DND-41 (cell line): Measurements from ENCODE around the gene C5orf34.
"Not testable (repeated sequence)": the region's sequence is repeated elsewhere in the genome, so short reads cannot be mapped to it uniquely, and the experiment has no call there.

Source experiments
- ATAC-seq: fragments of 200-7000 bp; cut with Tn5 transposase; 3 replicates; pipeline ENCODE4 v1.9.1; 2021; ENCODE audit warnings: low read depth; ENCODE audit not compliant: insufficient read depth
- DNase-seq: peaks from one replicate; pipeline ENCODE4 v3.0.0-alpha.2; 2020
- H2AFZ ChIP-seq: 2 replicates; pipeline ENCODE4 v1.6.0; 2012; ENCODE audit warnings: low read depth, low read length
- H3K27ac ChIP-seq: 2 replicates; pipeline ENCODE4 v1.5.1; 2012; ENCODE audit warnings: low read length, inconsistent platforms
- H3K27me3 ChIP-seq: fragments of 200-600 bp; sonication (generic); 2 replicates; pipeline ENCODE4 v1.6.0; 2012; ENCODE audit warnings: low read length, mild to moderate bottlenecking, inconsistent platforms; ENCODE audit not compliant: insufficient read depth, poor library complexity
- H3K36me3 ChIP-seq: 2 replicates; pipeline ENCODE4 v1.5.1; 2012; ENCODE audit warnings: low read length, inconsistent platforms; ENCODE audit not compliant: insufficient read depth
- H3K4me1 ChIP-seq: 2 replicates; pipeline ENCODE4 v1.5.1; 2012; ENCODE audit warnings: mild to moderate bottlenecking, low read length; ENCODE audit not compliant: insufficient read depth
- H3K4me2 ChIP-seq: 2 replicates; pipeline ENCODE4 v1.6.0; 2012; ENCODE audit warnings: mild to moderate bottlenecking, moderate library complexity, low read length, inconsistent platforms; ENCODE audit not compliant: insufficient read depth
- H3K4me3 ChIP-seq, 2 experiments: fragments of 200-600 bp in 1 of 2; shearing (Covaris generic) in 1 of 2; 2 replicates each; pipeline ENCODE4 v1.5.1; 2012 to 2016; ENCODE audit warnings: inconsistent platforms in 2 of 2, low read length in 2 of 2, mild to moderate bottlenecking in 2 of 2, low read depth in 1 of 2, moderate library complexity in 1 of 2
- H3K79me2 ChIP-seq: 2 replicates; pipeline ENCODE4 v1.6.0; 2012; ENCODE audit warnings: low read length, inconsistent platforms; ENCODE audit not compliant: insufficient read depth
- H3K9ac ChIP-seq: 2 replicates; pipeline ENCODE4 v1.6.0; 2012; ENCODE audit warnings: low read depth, mild to moderate bottlenecking, inconsistent platforms, low read length, moderate library complexity
- H3K9me3 ChIP-seq: 2 replicates; pipeline ENCODE4 v1.5.1; 2012; ENCODE audit warnings: low read length, moderate library complexity, mild to moderate bottlenecking, inconsistent platforms; ENCODE audit not compliant: insufficient read depth, severe bottlenecking
- H4K20me1 ChIP-seq: 2 replicates; pipeline ENCODE4 v1.6.0; 2012; ENCODE audit warnings: low read length; ENCODE audit not compliant: insufficient read depth
- CTCF ChIP-seq: IDR thresholded peaks from 2 replicates; pipeline ENCODE4 v1.5.1; 2012; ENCODE audit warnings: borderline replicate concordance, low read length, moderate library complexity, mild to moderate bottlenecking; ENCODE audit not compliant: poor library complexity, severe bottlenecking; ENCODE audit errors: extremely low read depth
- EZH2 ChIP-seq: IDR thresholded peaks from 3 replicates; pipeline ENCODE4 v1.6.1; 2012; ENCODE audit warnings: borderline replicate concordance, low read depth, mild to moderate bottlenecking, moderate library complexity, low read length, inconsistent platforms; ENCODE audit not compliant: severe bottlenecking

Gene C5orf34

GRCh38 chr5:43469671-43470391, 45.1 kb downstream of the C5orf34 start:
- no peak overlapping the region for H3K4me3 ChIP-seq
- H3K36me3 ChIP-seq = peaks cover 33% of the 10 kb centered on the region
- peaks cover 2% of the 10 kb centered on the region; the same call in 1 of the 2 replicates for H3K79me2 ChIP-seq
- TF ChIP-seq EZH2 = no peak
- H3K9me3 ChIP-seq = peaks cover 24% of the 10 kb centered on the region
- no peaks in the 10 kb centered on the region for H4K20me1 ChIP-seq
- no peak overlapping the region for H3K9ac ChIP-seq
- no peaks in the 10 kb centered on the region for H3K4me1 ChIP-seq
- no peak overlapping the region for H3K27ac ChIP-seq
- no peaks in the 10 kb centered on the region for H3K27me3 ChIP-seq
- H2AFZ ChIP-seq = no peak overlapping the region
- H3K4me2 ChIP-seq = no peak overlapping the region
- ATAC-seq (no peak), DNase-seq (no peak)

- Histone ChIP-seq H2AFZ (no peak overlapping the region), H3K4me2 (no peak overlapping the region), H3K27ac (no peak overlapping the region), H3K4me3 (no peak overlapping the region), H3K79me2 (peaks cover 3% of the 10 kb centered on the region; the same call in 1 of the 2 replicates), H3K9ac (no peak overlapping the region), H4K20me1 (no peaks in the 10 kb centered on the region), H3K36me3 (peaks cover 28% of the 10 kb centered on the region; the same call in 1 of the 2 replicates), H3K4me1 (no peaks in the 10 kb centered on the region), H3K27me3 (no peaks in the 10 kb centered on the region), H3K9me3 (peaks cover 21% of the 10 kb centered on the region)
- no peak for TF ChIP-seq CTCF
- DNase-seq = no peak
- ATAC-seq = no peak
Measured at GRCh38 chr5:43467100-43467499, 47.8 kb downstream of the C5orf34 start.

GRCh38 chr5:43465455-43465854, 49.5 kb downstream of the C5orf34 start:
- not testable (repeated sequence) for H3K9ac ChIP-seq, H3K27me3 ChIP-seq, H4K20me1 ChIP-seq, DNase-seq, H3K4me3 ChIP-seq, H2AFZ ChIP-seq, H3K4me2 ChIP-seq, H3K27ac ChIP-seq, ATAC-seq, H3K4me1 ChIP-seq
- Histone ChIP-seq H3K36me3 (peaks cover 41% of the 10 kb centered on the region), H3K79me2 (peaks cover 16% of the 10 kb centered on the region; the same call in 1 of the 2 replicates), H3K9me3 (peaks cover 24% of the 10 kb centered on the region)

- peaks cover 20% of the 10 kb centered on the region; the same call in 1 of the 2 replicates for H3K79me2 ChIP-seq
- H3K4me1 ChIP-seq = no peaks in the 10 kb centered on the region
- H3K27me3 ChIP-seq = no peaks in the 10 kb centered on the region
- no peak overlapping the region for H3K4me2 ChIP-seq
- no peak overlapping the region for H3K4me3 ChIP-seq
- DNase-seq (no peak), ATAC-seq (no peak)
- no peak overlapping the region for H3K9ac ChIP-seq
- no peak overlapping the region for H3K27ac ChIP-seq
- no peaks in the 10 kb centered on the region for H4K20me1 ChIP-seq
- no peak overlapping the region for H2AFZ ChIP-seq
- TF ChIP-seq EZH2 (no peak), CTCF (no peak)
- peaks cover 28% of the 10 kb centered on the region for H3K36me3 ChIP-seq
- peaks cover 21% of the 10 kb centered on the region for H3K9me3 ChIP-seq
Measured at GRCh38 chr5:43461066-43461465, 53.9 kb downstream of the C5orf34 start.
